Body of pancreas (tissue), 4 donors: ENCODE results near the gene ANKRD36. TPM values are rescaled to one million over a fixed set of nuclear protein-coding genes. Genes with fewer than 3 reads are reported as not detected.
A peak's percentile ranks its signal among the peaks of the same experiment; 100 is the strongest.
"Not testable (repeated sequence)": the region's sequence is repeated elsewhere in the genome, so short reads cannot be mapped to it uniquely, and the experiment has no call there.

Experiments used
- ATAC-seq: fragments of 150-250 bp; one replicate; pipeline ENCODE4 v1.9.1; 2016
- DNase-seq, 4 donors: peaks; one replicate each; pipeline ENCODE4 v3.0.0-alpha.2; 2019
- H3K27ac ChIP-seq, 4 donors: fragments of 200-600 bp; sonication (generic); 1 replicate in 3 of 4; 2 replicates in 1 of 4; pipeline versions ENCODE4 v1.5.1 to v1.6.1; 2016 to 2019; ENCODE audit warnings: mild to moderate bottlenecking in 1 of 4, mixed read lengths in 1 of 4, moderate library complexity in 1 of 4
- H3K27me3 ChIP-seq, 2 donors: fragments of 200-600 bp; sonication (generic); one replicate each; pipeline ENCODE4 v1.6.0; 2016; ENCODE audit warnings: mild to moderate bottlenecking in 1 of 2
- H3K36me3 ChIP-seq, 2 donors: fragments of 200-600 bp; sonication (generic); replicated peaks in 1 of 2; 2 replicates each; pipeline ENCODE4 v1.5.1; 2016; ENCODE audit warnings: low read depth in 2 of 2; ENCODE audit not compliant: insufficient read depth in 1 of 2
- H3K4me1 ChIP-seq: fragments of 200-600 bp; sonication (generic); one replicate; pipeline ENCODE4 v1.6.0; 2016
- H3K4me3 ChIP-seq, 2 donors: fragments of 200-600 bp; sonication (generic); 1 replicate in 1 of 2; 2 replicates in 1 of 2; pipeline ENCODE4 v1.5.1; 2016 to 2019
- H3K9me3 ChIP-seq, 3 donors: fragments of 200-600 bp; sonication (generic); 1 replicate in 2 of 3; 2 replicates in 1 of 3; pipeline ENCODE4 v1.5.1; 2016
- POLR2A ChIP-seq, 3 donors: fragments of 450-650 bp; IDR thresholded peaks; one replicate each; pipeline ENCODE4 v1.6.1; 2016; ENCODE audit warnings: antibody characterized with exemption in 3 of 3, mild to moderate bottlenecking in 2 of 3
- WGBS, 2 donors: methylation state at CpG; one replicate each; pipeline ENCODE4 v1.1.5; 2017; 5-methylcytosine and 5-hydroxymethylcytosine counted together
- intact Hi-C: fragments of 100-400 bp; cut with DNase I; formaldehyde crosslinking; loops from one replicate; pipeline ENCODE4 v1.15.1; 2023
- small RNA-seq: library from RNA; depleted of rRNA; stranded (forward); fragments of <200 nt; gene quantifications from one replicate; pipeline ENCODE3, GENCODE V24; 2016
- total RNA-seq, 2 donors: library from RNA; depleted of rRNA; stranded (reverse); fragments of >200 nt; gene quantifications; one replicate each; pipeline ENCODE4 v1.1.0, GENCODE V29; 2016
- TF ChIP-seq, protein P1 (sequence below), 7 experiments: fragments of 450-650 bp in 4 of 7; fragments of 200-600 bp in 3 of 7; sonication (generic) in 3 of 7; IDR thresholded peaks; one replicate each; pipeline ENCODE4 v1.5.1; 2016 to 2019; ENCODE audit warnings: antibody characterized with exemption in 7 of 7

ANKRD36 gene
- total RNA-seq, 2 donors from 2014 or later = 35.0 to 55.7 TPM

DNA sequence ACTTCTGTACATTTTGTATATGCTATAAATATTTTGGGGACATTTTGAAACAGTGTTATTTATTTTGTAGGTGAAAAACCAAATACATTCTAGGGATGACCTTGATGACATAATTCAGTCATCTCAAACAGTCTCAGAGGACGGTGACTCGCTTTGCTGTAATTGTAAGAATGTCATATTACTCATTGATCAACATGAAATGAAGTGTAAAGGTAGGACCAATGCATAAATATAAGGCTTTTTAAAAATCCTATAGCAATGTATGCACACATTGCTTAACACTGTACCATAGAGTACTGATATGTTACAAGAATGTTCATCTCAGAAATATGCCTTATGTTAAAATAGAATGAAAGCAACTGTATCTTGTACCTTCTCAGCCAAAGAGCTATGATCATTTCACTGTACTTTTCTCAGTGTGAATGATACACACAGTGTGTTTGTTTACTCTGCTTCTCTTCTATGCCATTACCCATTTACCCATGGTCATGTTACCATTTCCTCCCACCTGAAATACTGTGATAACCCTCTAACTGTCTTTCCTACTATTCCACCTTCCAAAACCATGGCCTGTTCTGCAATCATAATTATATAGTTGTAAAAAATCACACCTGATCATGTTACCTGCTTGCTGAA is 120.8 kb downstream of the ANKRD36 start:
- H3K4me3 ChIP-seq, intact Hi-C loops, H3K4me1 ChIP-seq, H3K9me3 ChIP-seq, ATAC-seq, H3K27me3 ChIP-seq, DNase-seq, H3K27ac ChIP-seq, H3K36me3 ChIP-seq: not testable (repeated sequence)
- WGBS, 2 donors = no CpG with 5 or more reads among the region's 2 CpGs

DNA sequence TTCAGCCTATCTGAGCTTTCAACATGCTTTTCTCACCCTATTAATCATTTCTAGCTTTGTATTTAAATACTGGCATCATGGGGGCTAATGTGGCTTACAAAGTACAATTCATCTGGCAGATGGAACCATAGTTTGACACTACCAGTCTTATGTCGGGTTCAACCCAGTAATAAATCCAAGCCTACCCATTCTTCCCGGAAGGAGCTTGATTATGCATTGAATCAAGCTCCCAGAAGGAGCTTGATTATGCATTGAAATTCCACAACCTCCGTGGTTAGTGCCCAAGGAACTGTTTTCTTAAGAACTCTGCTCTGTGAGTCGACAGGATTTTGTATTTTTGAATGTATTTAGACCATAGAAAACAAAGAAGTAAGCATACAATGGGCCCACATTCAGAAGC is 148.2 kb downstream of the ANKRD36 start:
- H3K36me3 ChIP-seq, H3K9me3 ChIP-seq, DNase-seq, H3K4me1 ChIP-seq, intact Hi-C loops, H3K27ac ChIP-seq, H3K27me3 ChIP-seq, ATAC-seq, H3K4me3 ChIP-seq: not testable (repeated sequence)
- WGBS, 2 donors = 93 to 95% methylated on average over 4 of the region's 4 CpGs

DNA sequence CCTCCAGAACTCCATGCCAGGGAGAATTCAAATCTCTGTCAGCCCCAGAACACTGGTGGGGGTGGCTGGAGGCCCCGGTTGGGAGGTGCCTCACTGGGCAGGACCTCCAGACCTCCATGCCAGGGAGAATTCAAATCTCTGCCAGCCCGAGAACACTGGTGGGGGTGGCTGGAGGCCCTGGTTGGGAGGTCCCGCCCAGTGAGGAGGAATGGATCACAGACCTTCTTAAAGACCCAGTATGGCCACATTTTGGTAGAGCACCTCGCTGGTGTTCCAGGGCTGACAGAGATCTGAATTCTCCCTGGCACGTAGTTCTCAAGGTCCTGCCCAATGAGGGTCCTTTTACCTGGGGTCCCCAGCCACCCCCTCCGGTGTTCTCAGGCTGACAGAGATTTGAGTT is 153.5 kb downstream of the ANKRD36 start:
- H3K4me3 ChIP-seq, DNase-seq, H3K4me1 ChIP-seq, H3K27me3 ChIP-seq, intact Hi-C loops, H3K9me3 ChIP-seq, H3K27ac ChIP-seq, ATAC-seq, H3K36me3 ChIP-seq: not testable (repeated sequence)
- no CpG with 5 or more reads among the region's 6 CpGs for WGBS, 2 donors

DNA sequence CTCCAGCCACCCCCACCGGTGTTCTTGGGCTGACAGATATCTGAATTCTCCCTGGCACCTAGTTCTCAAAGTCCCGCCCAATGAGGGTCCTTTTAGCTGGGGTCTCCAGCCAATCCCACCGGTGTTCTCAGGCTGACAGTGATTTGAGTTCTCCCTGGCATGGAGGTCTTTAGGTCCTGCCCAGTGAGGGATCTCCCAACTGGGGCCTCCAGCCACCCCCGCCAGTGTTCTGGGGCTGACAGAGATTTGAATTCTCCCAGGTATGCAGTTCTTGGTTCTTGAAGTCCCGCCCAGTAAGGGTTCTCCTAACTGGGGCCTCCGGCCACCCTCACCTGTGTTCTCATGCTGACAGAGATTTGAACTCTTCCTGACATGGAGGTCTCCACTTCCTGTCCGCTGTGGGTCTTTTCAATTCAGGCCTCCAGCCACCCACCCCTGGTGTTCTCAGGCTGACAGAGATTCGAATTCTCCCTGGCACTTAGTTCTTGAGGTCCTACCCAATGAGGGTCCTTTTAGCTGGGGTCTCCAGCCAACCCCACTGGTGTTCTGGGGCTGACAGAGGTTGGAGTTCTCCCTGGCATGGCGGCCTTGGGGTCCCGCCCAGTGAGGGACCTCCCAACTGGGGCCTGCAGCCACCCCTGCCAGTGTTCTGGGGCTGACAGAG is 154.6 kb downstream of the ANKRD36 start:
- DNase-seq (peak in 3 of 4 donors; percentile 5 to 14 (median 10)), ATAC-seq (no peak)
- Histone ChIP-seq H3K4me3 (no peak overlapping the region), H3K27me3 (no peaks in the 10 kb centered on the region), H3K9me3 (no peaks in the 10 kb centered on the region), H3K27ac (no peak overlapping the region), H3K4me1 (no peaks in the 10 kb centered on the region), H3K36me3 (no peaks in the 10 kb centered on the region)
- 83 to 98% methylated on average over 9 to 10 of the region's 10 CpGs for WGBS, 2 donors
- intact Hi-C loops = no loop called here
- TF ChIP-seq, protein P1, sequence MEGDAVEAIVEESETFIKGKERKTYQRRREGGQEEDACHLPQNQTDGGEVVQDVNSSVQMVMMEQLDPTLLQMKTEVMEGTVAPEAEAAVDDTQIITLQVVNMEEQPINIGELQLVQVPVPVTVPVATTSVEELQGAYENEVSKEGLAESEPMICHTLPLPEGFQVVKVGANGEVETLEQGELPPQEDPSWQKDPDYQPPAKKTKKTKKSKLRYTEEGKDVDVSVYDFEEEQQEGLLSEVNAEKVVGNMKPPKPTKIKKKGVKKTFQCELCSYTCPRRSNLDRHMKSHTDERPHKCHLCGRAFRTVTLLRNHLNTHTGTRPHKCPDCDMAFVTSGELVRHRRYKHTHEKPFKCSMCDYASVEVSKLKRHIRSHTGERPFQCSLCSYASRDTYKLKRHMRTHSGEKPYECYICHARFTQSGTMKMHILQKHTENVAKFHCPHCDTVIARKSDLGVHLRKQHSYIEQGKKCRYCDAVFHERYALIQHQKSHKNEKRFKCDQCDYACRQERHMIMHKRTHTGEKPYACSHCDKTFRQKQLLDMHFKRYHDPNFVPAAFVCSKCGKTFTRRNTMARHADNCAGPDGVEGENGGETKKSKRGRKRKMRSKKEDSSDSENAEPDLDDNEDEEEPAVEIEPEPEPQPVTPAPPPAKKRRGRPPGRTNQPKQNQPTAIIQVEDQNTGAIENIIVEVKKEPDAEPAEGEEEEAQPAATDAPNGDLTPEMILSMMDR (IDR thresholded peaks at IDR 0.05) = no peak
- TF ChIP-seq POLR2A (IDR thresholded peaks at IDR 0.05) = no peak

DNA sequence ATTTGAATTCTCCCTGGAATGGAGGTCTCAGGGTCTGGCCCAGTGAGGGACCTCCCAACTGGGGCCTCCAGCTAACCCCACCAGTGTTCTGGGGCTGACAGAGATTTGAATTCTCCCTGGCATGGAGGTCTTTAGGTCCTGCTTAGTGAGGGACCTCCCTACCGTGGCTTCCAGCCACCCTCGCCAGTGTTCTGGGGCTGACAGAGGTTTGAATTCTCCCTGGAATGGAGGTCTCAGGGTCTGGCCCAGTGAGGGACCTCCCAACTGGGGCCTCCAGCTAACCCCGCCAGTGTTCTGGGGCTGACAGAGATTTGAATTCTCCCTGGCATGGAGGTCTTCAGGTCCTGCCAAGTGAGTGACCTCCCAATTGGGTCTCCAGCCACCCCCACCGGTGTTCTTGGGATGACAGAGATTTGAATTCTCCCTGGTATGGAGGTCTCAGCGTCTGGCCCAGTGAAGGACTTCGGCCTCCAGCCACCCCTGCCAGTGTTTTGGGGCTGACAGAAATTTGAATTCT is 155.2 kb downstream of the ANKRD36 start:
- H3K27ac ChIP-seq, H3K9me3 ChIP-seq, H3K27me3 ChIP-seq, DNase-seq, H3K36me3 ChIP-seq, intact Hi-C loops, H3K4me3 ChIP-seq, H3K4me1 ChIP-seq, ATAC-seq: not testable (repeated sequence)
- 92% methylated on average over 6 of the region's 6 CpGs for WGBS, 2 donors

DNA sequence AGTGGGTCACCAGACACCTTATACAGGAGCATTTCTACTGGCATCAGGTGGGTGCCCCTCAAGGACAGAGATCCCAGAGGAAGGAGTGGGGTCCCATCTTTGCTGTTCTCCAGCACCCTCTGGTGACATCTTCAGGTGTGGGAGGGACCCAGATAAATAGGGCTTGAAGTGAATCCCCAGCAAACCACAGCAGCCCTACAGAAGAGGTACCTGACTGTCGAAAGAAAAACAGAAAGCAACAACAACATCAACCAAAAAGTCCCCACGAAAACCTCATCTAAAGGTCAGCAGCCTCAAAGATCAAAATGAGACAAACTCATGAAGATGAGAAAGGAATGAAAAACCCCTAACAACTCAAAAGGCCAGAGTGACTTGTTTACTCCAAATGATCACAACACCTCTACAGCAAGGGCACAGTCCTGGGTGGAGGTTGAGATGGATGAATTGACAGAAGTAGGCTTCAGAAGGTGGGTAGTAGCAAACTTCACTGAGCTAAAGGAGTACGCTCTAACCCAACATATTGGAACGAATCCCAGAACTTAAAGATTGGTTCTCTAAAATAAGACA is 163.4 kb downstream of the ANKRD36 start:
- DNase-seq, H3K4me3 ChIP-seq, H3K27me3 ChIP-seq, intact Hi-C loops, H3K4me1 ChIP-seq, H3K9me3 ChIP-seq, H3K36me3 ChIP-seq, H3K27ac ChIP-seq, ATAC-seq: not testable (repeated sequence)
- WGBS, 2 donors = no CpG with 5 or more reads among the region's 4 CpGs

DNA sequence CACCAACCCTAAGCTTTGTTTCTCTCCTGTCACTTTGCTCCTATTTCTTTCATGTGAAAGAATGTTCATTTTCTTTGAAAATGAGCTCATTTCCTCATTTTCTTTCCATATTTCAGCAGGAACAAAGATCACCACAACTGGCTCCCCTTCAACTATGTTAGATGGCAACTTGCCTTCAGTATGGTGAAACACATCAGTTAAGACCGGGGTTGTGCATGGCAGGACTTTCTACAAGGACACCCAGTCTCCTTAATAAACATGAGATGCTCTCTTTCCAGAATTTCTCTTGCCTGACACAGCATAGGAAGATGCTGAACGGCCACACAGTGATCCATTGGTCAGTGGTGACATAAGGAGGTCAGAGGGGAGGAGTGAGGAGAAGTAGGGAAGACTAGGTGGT is 172.2 kb downstream of the ANKRD36 start:
- DNase-seq, H3K9me3 ChIP-seq, H3K36me3 ChIP-seq, H3K4me1 ChIP-seq, H3K27ac ChIP-seq, intact Hi-C loops, H3K27me3 ChIP-seq, ATAC-seq, H3K4me3 ChIP-seq: not testable (repeated sequence)
- no CpG with 5 or more reads among the region's 2 CpGs for whole genome bisulfite sequencing, 2 donors

DNA sequence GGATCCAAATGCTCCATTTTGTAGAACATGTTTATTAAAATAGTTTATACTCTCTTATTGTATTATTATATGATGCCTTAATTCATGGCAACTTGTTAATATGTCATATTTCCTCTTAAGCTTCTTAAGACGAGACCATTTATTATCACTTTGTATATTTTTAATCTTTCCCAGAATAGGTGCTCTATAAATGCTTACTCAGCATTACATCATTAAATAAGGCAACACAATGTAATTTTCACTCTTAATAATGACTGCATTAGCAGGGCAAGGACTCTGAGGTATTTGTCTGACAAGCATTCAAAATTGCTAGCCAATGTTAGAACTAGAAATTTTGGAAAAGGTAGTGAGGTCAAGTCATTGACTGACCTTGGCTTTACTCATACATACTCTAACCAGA is 180.7 kb downstream of the ANKRD36 start:
- H3K4me3 ChIP-seq, ATAC-seq, H3K9me3 ChIP-seq, DNase-seq, H3K27ac ChIP-seq, H3K36me3 ChIP-seq, H3K4me1 ChIP-seq, H3K27me3 ChIP-seq, intact Hi-C loops: not testable (repeated sequence)
- 67 to 88% methylated on average over 1 of the region's 1 CpG for WGBS, 2 donors

Small RNAs within 50 kb of the gene (small RNA-seq; reads per million reads assigned to genes)
- gene RN7SL313P = not detected

Other genes starting within 250 kb of the ANKRD36 start
- gene SEMA4C, start 243.1 kb upstream of the ANKRD36 start, total RNA-seq = 10 to 100 TPM; 11.2 to 13.7 TPM
- gene FAM178B, start 126.6 kb upstream of the ANKRD36 start, total RNA-seq = not detected
- 10 to 100 TPM in 1 of 2 donors, 1 to 10 TPM in 1; 1.3 to 12.7 TPM for gene FAHD2B, start 18.3 kb upstream of the ANKRD36 start, total RNA-seq